NCI-H1105 treated with DMSO at 0.1 percent for 48 hours (cell line): Measurements from ENCODE around the gene POLR2I.
"Not testable (repeated sequence)": the region's sequence is repeated elsewhere in the genome, so short reads cannot be mapped to it uniquely, and the experiment has no call there.

Experiments
- DNase-seq: peaks from one replicate; lab custom pipeline; 2025; lab: John Stamatoyannopoulos, UW

Gene POLR2I

GRCh38 chr19:36100476-36100875 lies 14.2 kb downstream of the POLR2I start:
- DNase-seq = no peak

DNA sequence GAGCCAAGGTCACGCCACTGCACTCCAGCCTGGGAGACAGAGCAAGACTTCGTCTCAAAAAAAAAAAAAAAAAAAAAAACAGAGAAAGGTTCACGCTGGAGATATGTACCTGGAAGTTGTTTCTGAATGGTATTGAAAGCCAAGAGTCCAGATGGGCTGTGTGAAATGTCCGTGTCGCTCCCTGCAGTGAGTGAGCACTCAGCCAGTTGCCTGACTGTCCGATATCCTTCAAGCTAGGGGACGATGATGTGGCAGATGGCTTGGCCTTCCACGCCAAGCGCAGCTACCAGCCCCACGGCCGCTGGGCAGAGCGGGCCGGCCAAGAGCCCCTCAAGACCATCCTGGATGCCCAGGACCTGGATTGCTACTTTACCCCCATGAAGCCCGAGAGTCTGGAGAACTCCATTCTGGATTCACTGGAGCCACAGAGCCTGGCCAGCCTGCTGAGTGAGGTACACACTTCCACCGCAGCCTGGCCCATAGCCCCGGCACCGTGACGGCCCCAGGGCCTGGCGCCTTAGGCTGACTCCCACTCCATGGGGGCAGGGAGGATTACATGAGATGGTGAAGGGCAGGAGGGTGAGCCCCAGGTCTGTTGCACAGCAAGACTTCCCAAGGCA lies 15.4 kb downstream of the POLR2I start:
- no peak for DNase-seq

GRCh38 chr19:36097036-36097435 lies 17.6 kb downstream of the POLR2I start:
- no peak for DNase-seq

- no peak for DNase-seq
Observed at GRCh38 chr19:36093687-36094086, 21.0 kb downstream of the POLR2I start.

- DNase-seq = no peak
Observed at GRCh38 chr19:36093146-36093662, 21.5 kb downstream of the POLR2I start.

DNA sequence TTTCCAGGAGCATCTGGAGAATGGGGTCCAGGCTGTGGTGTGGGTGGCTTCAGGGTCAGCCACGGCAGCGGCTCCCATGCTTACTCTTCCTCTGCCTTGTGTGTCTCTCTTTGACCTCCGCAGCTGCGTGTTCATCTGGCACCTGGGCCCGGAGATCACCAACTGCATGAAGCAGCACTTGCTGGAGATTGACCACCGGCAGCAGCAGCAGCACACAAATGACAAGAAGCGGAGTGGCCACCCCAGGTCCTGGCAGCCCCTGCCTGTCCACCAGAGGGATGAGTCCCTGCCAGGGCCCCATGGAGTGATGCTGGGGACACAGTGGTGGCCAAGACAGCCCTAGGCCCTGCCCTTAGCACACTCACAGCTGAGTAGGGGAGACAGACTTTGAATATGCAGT lies 22.1 kb downstream of the POLR2I start:
- no peak for DNase-seq

- DNase-seq = no peak
Observed at GRCh38 chr19:36090910-36091695, 23.6 kb downstream of the POLR2I start.

- no peak for DNase-seq
Observed at GRCh38 chr19:36089847-36090246, 24.8 kb downstream of the POLR2I start.

DNA sequence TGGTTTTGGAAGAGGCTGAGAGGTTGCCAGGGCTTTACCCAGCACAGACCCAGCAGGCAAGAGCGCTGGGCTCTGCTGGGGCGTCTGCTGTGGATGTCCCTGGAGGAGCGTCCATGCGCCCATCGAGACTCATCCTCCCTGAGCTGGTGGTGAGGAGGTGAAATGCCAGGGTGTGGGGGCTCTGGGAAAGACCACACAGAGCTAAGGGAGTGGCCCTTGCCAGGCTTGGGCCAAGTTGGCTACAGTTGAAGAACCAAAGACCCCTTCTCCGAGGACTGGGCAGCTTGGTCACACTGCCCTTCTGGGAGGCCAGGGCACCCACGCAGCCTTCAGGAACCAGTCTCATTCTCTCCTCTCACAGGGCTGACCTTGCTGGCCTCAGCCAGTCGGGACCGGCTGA lies 28.3 kb downstream of the POLR2I start:
- no peak for DNase-seq

DNA sequence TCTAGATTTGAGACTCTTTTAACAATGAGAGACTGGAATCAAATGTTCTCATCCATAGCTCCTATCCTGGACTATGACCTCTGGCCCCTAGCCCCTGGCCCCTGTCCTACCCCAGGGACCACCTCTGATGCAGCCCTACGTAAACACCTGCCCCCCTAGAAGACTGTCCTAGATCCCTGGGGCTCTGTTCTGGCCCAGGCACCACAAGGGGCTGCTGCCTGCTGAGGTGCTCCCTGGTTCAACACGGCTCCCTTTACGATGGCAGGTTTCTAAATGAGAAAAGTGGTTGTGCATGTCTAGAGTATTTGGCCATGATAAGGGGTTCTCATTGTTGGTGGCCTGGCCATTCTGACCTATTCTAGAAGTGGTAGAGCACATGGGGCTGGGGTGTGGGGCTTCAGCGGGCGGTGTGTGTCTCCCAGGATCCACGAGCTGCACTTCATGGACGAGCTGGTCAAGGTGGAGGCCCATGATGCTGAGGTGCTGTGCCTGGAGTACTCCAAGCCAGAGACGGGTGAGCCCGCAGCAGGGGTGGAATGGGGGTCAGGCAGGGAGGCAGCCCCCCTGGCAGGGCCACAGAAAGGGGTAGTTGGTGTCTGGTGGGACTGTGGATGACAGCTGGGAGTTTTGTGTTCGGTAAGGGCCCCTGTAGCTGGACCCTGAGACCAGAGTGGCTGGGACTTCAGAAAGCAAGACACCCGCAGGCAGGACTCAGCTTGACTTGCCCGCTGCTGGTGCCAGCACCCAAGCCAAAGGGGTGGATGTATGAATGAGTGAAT lies 30.3 kb downstream of the POLR2I start:
- no peak for DNase-seq

- DNase-seq = no peak
Observed at GRCh38 chr19:36082916-36083315, 31.8 kb downstream of the POLR2I start.

- no peak for DNase-seq
Observed at GRCh38 chr19:36081894-36082293, 32.8 kb downstream of the POLR2I start.

DNA sequence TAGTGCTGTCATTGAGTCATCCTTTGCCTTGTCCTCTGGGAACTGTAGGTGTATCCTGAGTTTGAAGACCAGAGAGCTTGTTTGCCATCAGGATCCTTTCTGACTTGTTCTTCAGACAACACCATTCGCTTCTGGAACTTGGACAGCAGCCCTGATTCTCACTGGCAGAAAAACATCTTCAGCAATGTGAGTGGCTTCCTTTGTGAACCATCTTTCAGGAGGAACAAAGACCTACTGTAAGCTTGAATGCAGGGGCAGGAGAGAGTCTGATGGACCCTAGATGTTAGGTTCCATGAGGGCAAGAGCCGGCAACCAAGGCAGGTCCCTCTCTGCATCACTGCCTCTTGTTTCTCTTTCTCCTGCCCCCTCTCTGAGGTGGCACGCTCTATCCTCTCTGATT lies 33.3 kb downstream of the POLR2I start:
- no peak for DNase-seq

DNA sequence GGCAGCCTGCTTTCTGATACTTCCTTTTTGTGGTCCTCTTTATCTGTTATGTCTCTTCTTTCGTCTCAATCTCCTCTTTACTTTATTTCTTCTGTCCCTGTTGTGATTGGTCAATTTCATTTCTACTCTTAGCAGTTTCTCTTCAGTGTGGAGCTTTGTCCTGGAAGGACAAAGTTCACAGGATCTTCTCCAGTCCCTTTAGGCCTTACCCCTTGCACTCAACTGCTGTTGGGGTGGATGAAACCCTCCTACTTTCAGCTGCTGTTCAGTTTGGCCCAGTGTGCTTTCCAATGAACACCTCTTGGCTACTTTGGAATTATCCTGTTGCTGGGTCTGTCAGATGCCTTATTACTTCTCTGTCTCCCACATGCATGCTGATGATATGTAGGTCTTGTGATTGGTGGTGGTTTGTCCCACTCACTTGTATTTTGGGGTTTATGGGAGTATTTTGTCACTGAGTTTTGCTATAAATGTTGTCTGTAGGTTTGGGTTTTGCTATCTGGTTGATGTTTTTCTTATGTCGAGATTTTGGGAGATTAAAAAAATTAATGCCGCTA lies 35.2 kb downstream of the POLR2I start:
- DNase-seq = no peak

DNA sequence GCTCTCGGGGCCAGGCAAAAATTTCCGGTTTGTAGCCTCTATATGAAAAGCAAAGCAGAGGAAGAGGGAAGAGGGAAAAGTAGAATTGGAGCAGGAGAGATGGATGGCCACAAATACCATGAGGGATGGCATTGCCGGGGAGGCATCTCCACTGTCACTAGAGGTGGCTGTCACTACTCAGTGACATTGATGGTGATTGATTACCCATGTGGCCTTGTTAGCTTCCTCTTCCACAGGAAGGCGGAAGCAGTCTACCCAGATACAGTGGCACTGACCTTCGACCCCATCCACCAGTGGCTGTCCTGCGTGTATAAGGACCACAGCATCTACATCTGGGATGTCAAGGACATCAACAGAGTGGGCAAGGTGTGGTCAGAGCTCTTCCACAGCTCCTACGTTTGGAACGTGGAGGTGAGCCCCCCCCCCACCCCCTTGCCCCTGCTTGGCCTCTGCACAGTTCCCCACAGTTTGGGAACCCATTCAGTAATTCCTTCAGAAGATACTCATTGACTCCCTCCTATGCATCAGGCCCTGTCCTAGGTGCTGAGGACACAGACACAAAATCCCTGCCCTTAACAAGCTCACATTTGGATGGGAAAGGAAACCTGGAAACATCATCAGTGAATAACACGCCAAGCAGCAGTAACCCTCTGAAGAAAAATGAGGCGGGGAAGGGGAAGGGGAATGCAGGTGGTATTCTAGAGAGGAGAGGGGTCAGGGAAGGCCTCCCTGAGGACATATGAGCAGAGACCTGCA lies 41.4 kb downstream of the POLR2I start:
- DNase-seq = no peak

- DNase-seq = no peak
Observed at GRCh38 chr19:36072081-36072480, 42.6 kb downstream of the POLR2I start.

- DNase-seq = not testable (repeated sequence)
Observed at GRCh38 chr19:36068810-36069499, 45.7 kb downstream of the POLR2I start.

DNA sequence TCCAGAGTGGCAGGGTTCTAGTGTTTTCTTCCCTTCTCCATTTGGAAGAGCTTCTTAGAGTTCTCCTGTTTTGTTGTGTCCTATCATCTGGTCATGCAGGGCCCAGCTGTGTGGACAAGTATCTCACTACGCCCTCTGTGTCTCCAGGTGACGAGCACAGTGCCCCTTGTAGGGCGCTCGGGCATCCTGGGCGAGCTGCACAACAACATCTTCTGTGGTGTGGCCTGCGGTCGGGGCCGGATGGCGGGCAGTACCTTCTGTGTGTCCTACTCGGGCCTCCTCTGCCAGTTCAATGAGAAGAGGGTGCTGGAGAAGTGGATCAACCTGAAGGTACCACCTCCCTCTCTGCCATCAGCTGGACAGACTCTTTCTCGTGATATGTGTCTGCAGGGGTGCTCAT lies 47.0 kb downstream of the POLR2I start:
- DNase-seq = no peak

- no peak for DNase-seq
Observed at GRCh38 chr19:36064826-36065225, 49.8 kb downstream of the POLR2I start.
